CD4-positive, alpha-beta T cell treated with Interleukin-15 for 4 hours (primary cell): ENCODE measurements around the gene GPR157.

ENCODE experiments used
- DNase-seq: peaks from one replicate; pipeline ENCODE4 v3.0.0-alpha.2; 2020; ENCODE audit warnings: low spot score

GPR157 gene

DNA sequence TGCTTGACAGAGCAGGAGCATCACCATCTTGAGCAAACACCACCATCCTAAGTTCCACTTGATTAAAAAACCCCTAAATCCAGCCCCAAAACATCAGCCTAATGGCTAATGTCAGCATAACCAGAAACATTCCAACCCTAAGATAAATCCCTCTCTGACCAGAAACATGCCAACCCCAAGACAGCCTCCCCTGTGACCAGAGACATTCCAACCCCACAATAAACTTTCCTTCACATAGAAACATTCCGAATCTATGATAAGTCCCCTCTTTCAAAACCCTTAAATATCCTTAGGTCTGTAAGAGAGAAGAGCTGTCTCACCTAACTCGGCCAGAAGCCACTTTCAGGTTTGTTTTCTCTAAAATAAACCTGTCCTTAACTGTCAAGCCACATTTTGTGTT is 42.1 kb downstream of the GPR157 start:
- DNase-seq = no peak

DNA sequence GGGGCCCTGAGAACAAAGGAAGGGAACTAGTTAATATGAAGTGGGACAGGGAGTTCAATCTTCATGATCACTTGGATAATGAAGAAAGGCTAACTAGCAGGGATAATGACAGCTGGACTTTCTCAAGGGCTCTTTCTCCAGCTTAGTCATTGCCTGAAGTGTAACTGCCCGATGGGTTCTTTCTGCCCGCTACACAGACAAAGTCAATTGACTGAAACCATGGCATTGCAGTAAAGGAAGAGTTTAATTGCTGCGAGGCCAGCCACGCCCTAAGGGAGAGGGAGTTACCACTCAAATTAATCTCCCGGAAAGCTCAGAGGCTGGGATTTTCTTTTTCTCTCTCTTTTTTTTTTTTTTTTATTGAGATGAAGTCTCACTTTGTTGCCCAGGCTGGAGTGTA is 42.9 kb downstream of the GPR157 start:
- DNase-seq = no peak

DNA sequence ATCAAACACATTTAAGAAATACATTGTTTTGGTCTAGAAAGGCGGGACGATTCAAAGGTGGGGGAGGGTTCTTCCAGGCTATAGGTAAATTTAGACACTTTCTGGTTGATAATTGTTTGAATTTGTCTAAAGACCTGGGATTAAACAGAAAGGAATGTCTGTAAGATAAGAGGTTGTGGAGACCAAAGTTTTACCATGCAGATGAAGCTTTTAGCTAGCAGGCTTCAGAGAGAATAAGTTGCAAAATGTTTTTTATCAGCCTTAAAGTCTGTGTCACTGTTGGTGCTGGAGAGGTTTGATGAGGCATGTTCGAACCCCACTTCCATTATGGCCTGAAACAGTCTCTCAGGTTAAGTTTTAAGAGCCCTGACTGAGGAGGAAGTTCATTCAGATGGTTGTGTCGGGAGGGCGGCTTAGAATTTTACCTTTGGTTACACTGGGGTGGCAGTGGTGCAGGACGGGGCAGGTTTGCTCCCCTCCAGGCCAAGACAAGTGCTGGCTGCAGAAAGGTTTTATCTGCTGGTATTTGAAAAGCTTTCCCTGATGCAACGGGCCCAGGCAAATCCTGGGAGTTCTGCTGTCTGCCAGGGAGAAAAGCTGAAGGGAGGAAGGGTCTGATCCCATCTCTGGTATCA is 43.5 kb downstream of the GPR157 start:
- DNase-seq = no peak

DNA sequence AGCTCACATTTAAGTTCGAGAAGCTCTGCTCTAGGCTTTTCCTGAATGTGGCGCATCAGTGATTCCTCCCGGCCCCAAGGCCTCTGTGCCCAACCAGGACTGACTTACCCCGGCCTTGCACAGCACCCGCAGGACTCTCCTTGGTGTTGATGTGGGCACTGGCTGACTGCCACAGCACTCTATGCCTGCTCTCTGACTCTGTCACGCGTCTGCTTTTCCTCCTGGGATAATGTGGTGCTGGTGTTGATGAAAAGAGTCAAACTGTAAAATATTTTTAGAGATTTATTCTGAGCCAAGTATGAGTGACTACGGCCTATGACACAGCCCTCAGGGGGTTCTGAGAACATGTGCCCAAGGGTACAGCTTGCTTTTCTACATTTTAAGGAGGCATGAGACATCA is 44.0 kb downstream of the GPR157 start:
- DNase-seq = no peak

DNA sequence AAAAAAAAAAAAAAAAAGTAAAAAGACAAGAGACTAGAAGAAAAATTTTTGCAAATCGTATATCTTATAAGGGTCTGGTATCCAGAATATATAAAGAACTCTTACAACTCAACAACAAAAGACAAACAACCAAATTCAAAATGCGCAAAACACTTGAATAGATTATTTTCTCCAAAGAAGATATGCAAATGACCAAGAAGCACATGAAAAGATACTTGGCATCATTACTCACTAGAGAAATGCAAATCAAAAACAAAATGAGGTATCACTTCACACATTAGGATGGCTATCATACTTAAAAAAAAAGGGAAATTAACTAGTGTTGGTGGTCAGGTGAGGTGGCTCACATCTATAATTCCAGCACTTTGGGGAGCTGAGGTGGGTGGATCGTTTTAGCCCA is 47.4 kb downstream of the GPR157 start:
- no peak for DNase-seq

DNA sequence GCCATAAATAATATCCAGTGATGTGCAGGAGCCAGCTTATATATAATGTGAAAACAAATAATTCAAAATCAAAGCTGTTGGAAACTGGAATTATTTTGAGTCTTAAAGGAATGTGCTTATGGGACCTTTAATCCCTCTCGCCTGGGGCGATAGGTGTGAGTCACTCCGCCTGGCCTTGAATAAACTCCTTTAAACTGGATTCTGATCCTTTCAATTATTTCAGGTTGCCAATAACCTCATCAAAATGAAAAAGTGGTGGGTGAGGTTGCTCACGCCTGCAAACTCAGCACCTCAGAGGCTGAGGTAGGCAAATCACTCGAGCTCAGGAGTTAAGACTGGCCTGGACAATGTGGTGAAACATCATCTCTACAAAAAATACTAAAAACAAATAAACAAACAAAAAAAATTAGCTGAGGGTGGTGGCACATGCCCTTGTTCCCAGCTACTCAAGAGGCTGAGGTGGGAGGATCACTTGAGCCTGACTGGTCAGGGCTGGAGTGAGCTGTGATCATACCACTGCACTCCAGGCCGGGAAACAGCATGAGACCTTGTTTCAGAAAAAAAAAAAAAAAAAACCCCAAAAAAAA is 48.1 kb downstream of the GPR157 start:
- no peak for DNase-seq

DNA sequence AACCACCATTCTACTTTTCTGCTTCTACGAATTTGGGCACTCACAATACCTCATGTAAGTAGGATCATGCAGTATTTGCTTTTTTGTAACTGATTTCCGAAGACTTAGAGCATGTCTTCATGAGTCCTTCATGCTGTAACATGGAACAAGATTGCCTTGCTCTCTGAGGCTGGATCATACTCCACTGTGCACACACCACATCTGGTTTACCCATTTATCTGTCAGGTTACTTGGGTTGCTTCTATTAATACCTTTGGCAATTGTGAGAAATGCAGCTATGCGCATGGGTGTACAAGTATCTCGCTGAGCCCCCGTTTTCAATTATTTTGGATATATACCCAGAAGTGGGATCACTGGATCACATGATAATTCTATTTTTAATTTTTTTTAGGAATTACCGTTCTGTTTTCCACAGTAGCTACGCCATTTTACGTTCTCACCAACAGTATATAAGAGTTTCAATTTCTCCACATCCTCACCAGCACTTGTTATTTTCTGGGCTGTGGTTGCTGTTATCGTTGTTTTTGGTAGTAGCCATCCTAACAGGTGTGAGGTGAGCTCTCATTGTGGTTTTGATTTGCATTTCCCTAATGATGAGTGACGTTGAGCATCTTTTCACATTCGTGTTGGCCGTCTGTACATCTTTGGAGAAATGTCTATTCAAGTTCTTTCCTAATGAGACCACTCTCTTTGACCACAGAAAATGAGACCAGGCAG is 48.8 kb downstream of the GPR157 start:
- DNase-seq = no peak

DNA sequence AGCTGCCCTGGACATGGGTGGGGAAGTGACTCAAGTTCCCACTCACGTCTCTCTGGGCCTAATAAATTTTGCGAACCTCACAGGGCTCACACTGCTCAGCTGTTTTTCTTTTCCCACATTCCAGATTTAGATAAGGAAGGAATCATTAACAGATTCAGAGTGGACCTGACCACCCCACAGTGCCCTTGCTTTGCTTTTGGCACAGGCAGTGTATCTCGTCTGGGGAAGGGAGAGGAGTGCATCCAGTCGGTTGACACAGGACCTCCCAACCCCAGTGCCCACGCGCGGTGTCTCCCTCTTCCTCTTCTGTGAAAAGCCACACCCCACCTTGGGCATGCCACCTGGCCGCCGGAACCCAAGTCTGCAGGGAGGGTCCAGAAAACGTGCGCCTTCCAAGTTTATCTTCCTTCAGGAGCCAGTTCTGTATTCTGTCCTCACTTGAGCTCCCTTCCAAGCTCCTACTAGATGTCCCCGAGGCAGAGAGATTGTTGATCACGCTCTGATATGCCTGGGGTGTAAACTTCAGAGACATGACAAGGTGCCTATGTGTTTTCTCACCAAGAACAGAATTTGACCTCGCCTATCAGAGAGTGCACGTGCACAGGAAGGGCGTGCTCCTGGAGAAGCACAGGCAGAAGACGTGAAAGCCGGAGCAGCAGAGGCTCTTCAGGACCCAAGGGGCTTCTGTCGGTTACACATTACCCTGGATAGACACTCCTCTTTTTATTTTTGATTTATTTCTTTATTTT is 50.0 kb downstream of the GPR157 start:
- no peak for DNase-seq

DNA sequence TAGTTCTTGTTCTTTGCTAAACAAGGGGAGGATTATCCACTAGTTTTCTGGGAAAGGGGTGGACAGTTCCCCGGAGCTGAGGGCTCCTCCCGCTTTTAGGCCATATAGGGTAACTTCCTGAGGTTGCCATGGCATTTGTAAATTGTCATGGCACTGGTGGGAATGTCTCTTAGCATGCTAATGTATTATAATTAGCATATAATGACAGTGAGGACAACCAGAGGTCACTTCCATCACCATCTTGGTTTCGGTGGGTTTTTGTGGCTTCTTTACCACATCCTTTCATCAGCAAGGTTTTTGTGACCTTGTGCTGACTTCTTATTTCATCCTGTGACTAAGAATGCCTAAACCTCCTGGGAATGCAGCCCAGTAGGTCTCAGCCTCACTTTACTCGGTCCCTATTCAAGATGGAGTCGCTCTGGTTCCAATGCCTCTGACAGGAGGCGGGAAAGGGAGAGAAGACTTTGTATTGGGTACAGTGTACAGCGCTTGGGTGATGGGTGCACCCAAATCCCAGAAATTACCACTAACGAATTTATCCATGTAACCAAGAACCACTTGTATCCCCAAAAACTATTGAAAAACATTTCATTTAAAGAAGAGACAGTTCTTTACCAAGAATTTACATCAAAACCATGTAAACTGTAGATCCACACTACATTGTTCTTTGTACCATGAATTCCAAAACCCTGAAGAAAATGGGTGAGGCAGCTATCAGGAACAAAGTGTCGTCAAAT is 50.7 kb downstream of the GPR157 start:
- no peak for DNase-seq

DNA sequence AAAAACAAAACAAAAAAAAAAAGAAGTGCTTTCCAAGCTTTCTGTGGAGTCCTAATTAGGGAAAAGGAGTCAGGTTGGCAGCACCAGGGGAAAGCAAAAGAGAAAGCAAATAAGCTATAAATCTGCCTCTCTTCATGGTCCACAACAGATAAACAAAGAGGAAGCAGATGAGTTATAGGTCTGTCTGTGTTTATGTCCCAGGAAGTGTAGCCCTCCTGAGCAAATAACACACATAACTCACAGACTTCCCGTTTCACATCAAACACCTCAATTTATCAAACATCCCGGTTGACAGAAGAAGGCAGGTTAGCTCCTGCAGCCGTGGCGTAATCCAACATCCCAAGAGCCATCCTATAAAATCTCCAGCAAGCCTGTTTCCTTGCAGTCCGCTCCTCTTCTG is 53.9 kb downstream of the GPR157 start:
- DNase-seq = no peak

DNA sequence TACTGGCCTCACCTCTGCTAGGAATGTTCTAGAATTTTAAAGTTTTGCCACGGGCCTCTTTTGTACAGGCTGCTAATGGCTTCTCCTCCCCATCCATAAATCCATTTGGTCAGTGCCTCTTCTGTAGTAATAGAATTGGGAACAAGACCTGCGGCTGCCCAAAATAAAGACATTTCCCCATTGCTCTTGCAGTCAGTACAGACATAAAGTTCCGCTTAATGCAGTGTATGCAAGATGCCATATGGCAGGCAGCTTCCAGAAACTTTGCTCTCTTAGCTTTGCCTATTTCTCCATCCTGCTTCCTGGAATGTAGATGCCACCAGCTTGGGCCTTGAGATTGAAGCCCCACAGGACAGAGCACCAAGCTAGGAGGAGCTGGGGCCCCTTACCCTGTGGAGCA is 55.8 kb downstream of the GPR157 start:
- no peak for DNase-seq

DNA sequence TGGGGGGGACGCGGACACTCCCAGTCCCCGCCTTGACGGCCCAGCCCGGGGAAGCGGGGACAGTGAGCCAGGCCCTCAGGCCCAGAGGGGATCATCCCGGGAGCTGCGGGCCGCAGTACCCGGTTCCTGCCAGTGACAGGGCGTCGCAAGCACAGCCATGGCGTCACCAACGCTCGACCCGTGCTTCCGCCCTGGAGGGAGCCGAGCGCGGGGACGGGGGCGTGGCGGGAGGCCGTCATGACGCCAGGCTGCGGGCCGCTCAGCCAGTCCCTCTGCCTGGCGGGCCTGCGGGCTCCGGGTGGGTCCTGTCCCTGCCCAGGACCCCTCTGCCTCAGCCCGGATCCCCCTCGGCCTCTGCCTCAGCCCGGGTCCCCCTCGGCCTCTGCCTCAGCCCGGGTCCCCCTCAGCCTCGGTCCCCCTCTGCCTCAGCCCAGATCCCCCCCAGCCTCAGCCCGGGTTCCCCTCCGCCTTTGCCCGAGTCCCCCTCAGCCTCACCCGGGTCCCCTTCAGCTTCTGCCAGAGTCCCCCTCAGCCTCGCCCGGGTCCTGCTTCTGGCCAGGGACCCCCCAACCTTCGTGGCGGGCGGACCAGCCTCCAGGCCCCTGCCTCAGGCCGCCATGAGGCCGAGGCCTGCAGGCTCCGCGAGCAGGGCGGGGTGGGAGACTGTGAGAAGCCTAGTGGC is 57.2 kb downstream of the GPR157 start:
- no peak for DNase-seq

DNA sequence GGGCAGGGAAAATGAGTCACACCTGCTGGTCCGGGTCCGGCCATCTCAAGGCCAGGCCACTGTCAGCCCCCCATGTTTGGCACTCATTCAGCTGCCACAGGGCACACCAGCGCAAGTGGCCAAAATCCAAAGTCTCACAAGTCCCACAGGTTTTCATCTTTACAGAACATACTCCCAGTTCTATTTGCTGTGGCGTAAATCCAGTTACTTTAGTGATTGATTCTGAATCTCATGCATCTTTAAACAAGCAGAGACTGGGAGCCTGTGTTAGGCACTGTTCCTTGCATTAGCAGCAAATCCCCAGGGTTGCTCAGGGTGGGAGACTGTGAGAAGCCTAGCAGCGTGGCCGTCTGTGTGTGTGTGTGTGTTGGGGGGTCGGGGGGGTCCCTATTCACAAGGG is 58.4 kb downstream of the GPR157 start:
- no peak for DNase-seq

DNA sequence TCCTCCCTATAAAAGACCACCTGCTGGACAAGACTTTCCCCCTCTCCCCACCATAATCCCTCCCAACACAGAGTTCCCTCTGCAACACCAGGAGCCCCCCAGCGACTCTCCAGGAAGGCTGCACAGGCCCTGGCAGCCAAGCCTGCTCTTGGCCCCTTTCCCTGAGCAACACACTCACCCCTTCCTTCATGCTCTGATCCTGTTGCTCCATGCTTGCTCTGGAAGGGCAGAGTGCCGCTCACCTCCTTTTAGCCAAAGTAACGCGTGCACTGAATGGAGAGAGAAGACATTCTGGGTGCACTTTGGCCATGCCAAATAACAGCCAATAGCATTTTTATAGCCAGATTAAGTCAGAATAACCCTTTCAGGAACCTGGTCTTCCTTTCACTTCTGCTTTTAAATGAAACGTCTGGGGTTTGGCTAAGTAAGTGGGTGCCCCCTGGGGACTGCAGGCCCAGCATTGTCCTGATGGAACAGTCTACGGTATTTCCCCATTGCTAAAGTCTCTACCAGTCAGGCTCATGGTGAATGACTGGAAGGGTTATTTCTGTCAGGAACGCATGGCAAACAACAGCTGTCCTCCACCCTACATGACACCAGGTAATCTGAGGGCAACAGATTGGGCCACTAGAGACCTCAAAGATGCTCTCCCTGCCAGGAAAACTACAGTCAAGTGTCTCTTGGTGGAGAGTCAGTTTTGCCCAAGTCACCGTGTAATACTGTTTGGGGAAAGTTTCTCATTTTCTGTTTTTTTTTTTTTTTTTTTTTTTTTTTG is 59.4 kb downstream of the GPR157 start, which contains the start of gene SLC2A5:
SLC2A5 (minus strand) TSS at position 310 of the 775 bp plus-strand sequence; CDS start at position 211, 99 bp downstream.
- no peak for DNase-seq

DNA sequence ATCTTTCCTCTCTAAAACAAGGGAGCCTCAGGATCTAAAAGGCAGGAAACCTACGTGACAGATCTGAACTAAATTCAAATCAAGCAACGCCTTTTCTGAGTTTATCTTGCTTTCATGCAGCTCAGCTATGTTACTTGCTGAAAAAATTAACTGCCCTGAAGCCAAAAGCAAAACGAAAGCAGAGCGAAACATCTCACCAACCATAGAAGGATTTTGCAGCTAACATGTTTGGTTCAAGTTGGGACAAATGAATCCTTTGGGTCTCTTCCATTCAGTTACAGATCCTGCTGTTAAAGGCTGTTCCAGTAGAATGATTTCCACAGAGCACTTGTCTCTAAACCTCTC is 59.9 kb downstream of the GPR157 start:
- DNase-seq = no peak

DNA sequence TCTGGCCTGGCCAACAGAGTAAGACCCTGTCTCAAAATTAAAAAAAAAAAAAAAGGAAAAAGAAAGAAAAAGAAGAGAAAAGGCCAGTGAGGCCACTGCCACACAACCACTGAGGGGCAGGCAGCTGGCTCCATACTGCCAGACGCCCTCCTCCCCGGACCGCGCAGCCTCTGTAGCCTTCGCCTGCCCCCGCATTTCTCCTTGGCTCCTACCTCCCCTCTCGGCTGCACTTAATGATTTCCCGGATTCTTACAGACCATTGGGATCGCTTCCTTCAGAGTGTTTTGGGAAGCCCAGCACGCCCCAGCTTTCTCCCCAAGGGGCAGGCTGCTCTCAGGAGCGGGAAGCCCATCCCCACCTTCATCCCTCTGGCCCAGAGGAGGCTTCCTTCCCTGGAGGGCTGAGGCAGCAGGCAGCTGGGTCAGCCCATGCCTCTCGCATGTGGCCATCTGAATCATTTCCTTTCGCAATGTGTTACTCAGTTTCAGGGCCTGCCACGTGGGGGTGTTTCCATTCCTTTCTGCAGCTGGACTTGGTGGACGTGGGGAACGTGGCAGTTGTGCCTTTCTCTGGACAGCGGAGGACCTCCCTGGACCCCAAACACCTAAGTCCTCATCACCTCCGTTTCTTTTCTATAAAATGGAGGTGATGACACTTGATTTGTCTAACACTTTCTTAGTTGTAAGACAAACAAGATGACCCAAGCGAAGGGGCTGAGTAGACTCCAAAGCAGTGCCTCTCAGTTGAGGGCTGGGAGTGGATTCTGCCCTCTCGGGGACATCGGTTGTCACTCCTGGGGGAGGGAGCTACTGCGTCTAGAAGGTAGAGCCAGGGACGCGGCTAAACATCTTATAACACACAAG is 61.7 kb downstream of the GPR157 start:
- DNase-seq = no peak

DNA sequence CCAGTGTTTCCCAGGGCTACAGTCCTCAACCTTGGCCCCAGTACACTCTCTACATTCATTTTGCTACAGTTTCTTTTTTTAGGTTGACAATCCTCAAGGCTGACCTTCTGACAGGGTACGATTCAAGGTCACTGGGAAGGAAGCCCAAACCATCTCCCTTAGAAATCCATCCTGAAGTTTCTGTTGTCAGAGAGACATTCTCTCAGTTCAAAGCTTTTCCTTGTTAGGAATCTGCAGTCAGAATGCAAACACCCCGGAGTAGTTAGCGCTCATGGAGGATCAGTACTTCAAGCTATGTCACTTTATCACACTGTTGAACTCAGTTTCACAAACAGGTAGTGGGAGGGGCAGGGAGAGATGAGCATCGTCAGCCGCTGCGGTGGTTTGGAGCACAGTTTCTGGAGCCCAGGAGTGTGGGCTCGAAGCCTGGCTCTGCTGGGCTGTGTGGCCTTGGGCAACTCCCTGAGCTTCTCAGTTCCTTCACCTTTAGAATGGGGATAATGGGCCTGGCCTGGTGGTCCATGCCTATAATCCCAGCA is 63.6 kb downstream of the GPR157 start:
- DNase-seq = no peak

DNA sequence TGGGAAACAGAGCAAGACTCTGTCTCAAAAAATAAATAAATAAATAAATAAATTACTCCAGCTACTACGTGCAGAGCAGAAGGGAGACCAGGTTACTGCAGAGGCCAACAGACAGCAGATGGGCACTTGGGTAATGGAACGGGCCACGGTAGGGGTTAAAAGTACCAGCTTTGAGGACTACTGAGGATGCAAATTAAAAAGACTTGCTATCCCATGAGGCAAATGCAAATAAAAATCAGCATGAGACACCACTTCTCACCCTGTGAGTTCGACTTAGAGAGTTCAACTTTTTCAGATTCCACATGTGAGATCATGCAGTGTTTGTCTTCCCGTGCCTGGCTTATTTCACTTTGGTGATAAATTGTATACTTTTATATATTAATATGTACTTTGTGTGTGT is 66.1 kb downstream of the GPR157 start:
- DNase-seq = no peak

DNA sequence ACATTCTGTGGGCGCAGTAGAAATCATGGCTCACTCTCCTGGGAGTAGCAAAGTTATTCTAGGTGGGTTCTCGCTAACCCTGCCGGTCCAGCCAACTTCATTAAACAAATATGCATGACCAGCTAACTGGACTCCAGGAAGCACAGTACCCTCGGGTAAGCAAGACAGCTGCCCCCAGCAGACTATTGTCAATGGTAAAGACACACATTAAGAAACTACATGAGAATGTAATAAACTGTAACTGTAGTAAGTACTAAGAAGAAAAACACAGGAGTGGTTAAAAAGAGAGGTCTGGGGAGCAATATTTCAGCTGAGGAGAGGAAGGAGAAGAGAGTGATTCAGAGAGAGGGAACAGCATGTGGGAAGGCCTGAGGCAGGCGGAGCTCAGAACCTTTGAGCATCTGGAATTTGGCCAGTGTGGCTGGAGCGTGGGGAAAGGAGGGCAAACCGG is 66.9 kb downstream of the GPR157 start:
- no peak for DNase-seq
